Activated T-cell treated with anti-CD3 and anti-CD28 coated beads for 1 hour (primary cell): ENCODE measurements around the gene DOK7.

ENCODE experiments used
- DNase-seq: peaks from one replicate; pipeline ENCODE4 v3.0.0-alpha.2; 2020; ENCODE audit warnings: low read depth

The DOK7 gene

GRCh38 chr4:3489451-3489962 lies 26.4 kb downstream of the DOK7 start:
- DNase-seq = no peak

- no peak for DNase-seq
These were observed 28.7 kb downstream of the DOK7 start for GRCh38 chr4:3491681-3492405.

- DNase-seq = no peak
These were observed 29.9 kb downstream of the DOK7 start for GRCh38 chr4:3492741-3493719.

- DNase-seq = no peak
These were observed 30.8 kb downstream of the DOK7 start for GRCh38 chr4:3493720-3494461.

GRCh38 chr4:3494462-3494871 lies 31.4 kb downstream of the DOK7 start:
- DNase-seq = no peak

GRCh38 chr4:3495204-3495975 lies 32.3 kb downstream of the DOK7 start:
- DNase-seq = no peak

GRCh38 chr4:3496021-3496420 lies 32.9 kb downstream of the DOK7 start:
- no peak for DNase-seq

GRCh38 chr4:3497095-3497494 lies 34.0 kb downstream of the DOK7 start:
- DNase-seq = no peak

GRCh38 chr4:3497523-3498389 lies 34.6 kb downstream of the DOK7 start:
- no peak for DNase-seq

GRCh38 chr4:3498407-3498806 lies 35.3 kb downstream of the DOK7 start:
- no peak for DNase-seq

- DNase-seq = no peak
These were observed 35.9 kb downstream of the DOK7 start for GRCh38 chr4:3498901-3499510.

GRCh38 chr4:3499710-3500109 lies 36.6 kb downstream of the DOK7 start:
- no peak for DNase-seq

- no peak for DNase-seq
These were observed 37.0 kb downstream of the DOK7 start for GRCh38 chr4:3500111-3500510.

GRCh38 chr4:3500634-3501101 lies 37.6 kb downstream of the DOK7 start:
- no peak for DNase-seq

GRCh38 chr4:3501126-3501824 lies 38.2 kb downstream of the DOK7 start:
- no peak for DNase-seq

GRCh38 chr4:3501825-3502425 lies 38.8 kb downstream of the DOK7 start:
- DNase-seq = no peak

GRCh38 chr4:3502941-3503936 lies 40.1 kb downstream of the DOK7 start:
- no peak for DNase-seq

GRCh38 chr4:3505231-3505630 lies 42.1 kb downstream of the DOK7 start:
- no peak for DNase-seq
